ENCODE data around the gene SOX6. TPM values are rescaled to one million over a fixed set of nuclear protein-coding genes. Genes with fewer than 3 reads are reported as not detected.
"Not testable (repeated sequence)": the region's sequence is repeated elsewhere in the genome, so short reads cannot be mapped to it uniquely, and the experiment has no call there.

The SOX6 gene
- 10 to 100 TPM; 19.5 to 22.4 (median 20.9) TPM for polyA plus RNA-seq (ENCODE audit: insufficient read length in 3 of 3)

DNA sequence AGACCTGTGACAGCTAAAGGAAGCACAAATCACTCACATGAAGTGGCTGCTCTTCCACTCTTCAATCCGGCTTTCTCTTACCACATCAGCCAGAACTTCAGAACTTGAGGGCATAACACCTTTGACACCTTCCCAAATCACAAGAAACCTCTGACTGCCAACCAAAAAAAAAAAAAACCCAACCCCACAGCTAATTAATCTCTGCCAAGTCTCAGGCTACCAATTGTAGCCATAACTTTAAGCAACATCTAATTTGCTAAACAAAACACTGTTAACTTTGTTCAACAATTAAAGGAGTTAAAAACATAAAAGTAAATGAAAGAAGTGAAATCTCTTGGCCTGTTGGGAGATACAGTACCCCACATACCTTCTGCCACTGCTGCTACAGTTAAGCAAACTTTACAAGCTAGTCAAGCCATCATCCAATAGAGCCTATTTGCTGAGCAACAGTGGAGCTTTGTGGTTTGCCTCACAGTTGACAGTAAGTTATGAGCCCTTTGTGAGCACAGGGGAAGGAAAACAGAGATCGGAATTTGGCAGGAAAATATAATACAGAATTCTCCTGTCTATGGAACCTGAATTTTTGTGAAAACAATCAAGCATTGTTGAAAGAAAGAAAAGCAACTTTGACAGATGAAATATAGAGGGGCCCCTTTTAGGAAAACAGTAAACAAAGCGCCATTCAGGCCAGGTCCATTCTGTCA, at the start of gene SOX6:
Gene SOX6, minus strand, starts transcription at position 490 of the 704 bp plus-strand sequence. CDS start 15,298 bp downstream, outside the sequence.
- DNase-seq (ENCODE audit: low read depth in 3 of 3, low spot score in 2 of 3) = no peak

- DNase-seq (ENCODE audit: low read depth in 3 of 3, low spot score in 2 of 3) = no peak
Observed at GRCh38 chr11:16404781-16405285, 48.5 kb upstream of the SOX6 start.

DNA sequence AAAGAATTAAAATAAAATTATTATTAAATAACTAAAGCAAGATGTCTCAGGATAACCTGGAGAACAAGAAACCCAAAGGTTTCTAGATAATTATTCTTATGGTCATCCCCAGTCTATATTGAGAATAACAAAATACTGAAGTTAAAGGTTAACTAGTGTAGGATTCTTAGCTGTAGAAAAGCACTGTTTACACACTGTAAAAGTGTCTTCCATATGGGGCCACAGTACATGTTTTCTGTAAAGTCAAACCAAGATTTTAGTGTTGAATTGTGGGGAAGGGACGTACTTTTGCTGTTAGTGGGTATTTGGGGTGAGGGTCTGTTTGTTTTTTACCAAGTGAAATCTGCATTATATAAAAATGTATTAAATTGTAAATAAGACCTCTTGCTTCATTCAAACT, 47.5 kb upstream of the SOX6 start:
- no peak for DNase-seq (ENCODE audit: low read depth in 3 of 3, low spot score in 2 of 3)

DNA sequence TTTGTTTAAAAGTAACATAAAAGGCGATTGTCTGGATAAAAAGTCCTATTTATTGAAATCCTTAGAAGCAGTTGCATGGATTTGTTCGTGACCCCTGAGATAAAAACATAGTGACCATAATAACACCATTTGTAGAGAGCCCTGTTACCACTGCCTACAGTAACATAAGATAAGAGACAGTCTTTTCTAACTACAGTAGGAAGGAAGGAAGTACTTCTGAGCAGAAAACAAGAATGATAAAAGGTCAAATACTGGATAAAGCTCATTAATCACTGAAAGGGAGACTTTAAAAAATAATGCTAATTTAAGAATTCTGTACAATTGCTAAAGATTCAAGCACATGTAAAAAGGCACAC, 47.1 kb upstream of the SOX6 start:
- no peak for DNase-seq (ENCODE audit: low read depth in 3 of 3, low spot score in 2 of 3)

DNA sequence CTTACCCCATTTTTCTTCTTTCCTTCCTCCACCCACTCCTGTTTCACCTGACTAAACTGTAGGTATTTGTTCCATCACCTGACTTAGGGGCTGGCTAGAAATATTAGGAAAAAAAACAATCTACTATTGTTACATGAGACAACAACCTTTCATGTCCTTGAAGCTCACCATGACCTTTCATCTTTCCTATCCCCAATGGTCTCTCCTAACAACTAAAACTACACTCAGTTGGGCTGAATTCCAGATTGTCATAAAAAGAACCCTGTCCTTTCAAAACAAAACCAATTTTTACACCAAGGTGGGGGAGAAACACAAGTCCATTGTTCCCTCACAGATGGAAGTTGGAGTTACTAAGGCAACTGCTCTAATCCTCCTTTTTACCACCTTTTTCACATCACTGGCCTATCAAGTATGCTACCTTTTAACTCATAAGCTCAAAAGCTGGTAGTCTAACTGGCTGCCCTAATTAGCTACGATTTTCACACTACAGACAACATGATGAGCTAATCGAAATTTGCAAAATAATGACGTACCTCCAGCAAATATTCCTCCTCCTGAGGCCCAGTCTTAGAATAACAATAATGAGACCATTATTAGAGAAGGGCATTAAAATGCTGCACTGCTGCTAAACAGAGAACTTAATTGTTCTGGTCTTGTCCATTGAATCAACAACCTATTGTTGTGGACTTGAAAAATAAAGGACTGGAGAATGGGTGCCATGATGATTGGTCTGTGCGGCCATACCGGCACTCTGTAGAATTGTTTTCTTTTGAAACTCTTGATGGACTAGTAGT, 46.5 kb upstream of the SOX6 start:
- DNase-seq (ENCODE audit: low read depth in 3 of 3, low spot score in 2 of 3) = no peak

DNA sequence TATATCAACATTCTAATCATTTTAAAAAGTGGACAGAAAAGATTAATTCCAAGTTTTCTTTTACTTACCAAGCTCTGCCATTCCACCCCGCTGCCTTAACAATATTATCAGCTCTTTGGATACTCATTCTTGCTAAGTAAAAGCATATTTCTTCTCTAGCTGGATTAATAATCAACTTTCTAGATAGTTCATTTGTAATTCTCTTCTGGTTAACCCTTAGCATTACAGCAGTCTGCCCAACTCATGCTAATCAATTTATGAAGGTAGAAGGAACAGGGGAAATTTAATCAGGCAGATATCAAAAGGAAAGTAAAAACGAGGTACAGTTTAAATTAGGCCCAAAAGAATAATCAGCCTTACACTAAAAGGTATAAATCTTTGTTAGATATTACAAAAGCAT, 41.0 kb upstream of the SOX6 start:
- DNase-seq (ENCODE audit: low read depth in 3 of 3, low spot score in 2 of 3) = no peak

DNA sequence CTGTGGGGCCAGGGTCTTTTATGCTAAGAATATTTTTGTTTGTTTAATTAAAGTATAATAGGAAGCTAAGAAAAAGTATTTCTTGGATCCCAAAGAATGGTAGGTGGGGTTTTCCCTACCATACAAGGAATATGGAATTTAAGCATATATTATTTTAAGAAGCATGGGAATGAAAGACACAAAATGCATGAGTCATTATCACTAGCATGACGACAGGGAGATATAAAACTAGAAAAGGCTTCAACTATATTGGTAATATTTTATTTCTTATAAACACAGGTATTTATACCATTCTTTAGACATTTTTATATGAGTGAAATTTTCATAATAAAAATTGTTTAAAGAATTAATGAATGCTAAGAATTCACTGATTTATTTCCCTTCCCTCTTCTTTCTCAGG, 39.3 kb upstream of the SOX6 start:
- DNase-seq (ENCODE audit: low read depth in 3 of 3, low spot score in 2 of 3) = no peak

- DNase-seq (ENCODE audit: low read depth in 3 of 3, low spot score in 2 of 3) = no peak
Observed at GRCh38 chr11:16394947-16395346, 38.6 kb upstream of the SOX6 start.

DNA sequence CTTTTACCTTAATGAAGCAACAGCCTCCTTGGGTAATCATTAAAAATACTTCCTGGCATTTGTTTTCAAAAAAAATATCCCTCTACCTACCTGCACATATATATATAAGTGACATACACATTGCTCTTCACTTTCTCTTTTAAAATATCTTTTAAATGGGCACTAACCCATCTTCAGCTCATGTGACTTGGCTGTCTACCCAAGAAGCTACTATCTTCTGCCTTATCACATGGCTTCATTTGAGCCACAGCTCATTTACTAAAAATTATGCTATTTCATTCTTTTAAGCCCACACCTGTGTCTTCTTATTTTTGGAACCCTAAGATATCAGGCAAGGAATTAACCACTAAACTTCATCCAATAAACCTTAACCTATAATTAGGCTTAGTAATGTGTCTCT, 37.0 kb upstream of the SOX6 start:
- no peak for DNase-seq (ENCODE audit: low read depth in 3 of 3, low spot score in 2 of 3)

GRCh38 chr11:16392616-16393015, 36.3 kb upstream of the SOX6 start:
- no peak for DNase-seq (ENCODE audit: low read depth in 3 of 3, low spot score in 2 of 3)

DNA sequence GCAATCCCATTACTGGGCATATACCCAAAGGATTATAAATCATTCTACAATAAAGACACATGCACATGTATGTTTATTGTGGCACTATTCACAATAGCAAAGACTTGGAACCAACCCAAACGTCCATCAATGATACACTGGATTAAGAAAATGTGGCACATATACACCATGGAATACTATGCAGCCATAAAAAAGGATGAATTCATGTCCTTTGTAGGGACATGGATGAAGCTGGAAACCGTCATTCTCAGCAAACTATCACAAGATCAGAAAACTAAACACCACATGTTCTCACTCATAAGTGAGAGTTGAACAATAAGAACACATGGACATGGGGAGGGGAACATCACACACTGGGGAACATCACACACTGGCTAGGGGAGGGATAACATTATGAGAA, 34.5 kb upstream of the SOX6 start:
- not testable (repeated sequence) for DNase-seq (ENCODE audit: low read depth in 3 of 3, low spot score in 2 of 3)

DNA sequence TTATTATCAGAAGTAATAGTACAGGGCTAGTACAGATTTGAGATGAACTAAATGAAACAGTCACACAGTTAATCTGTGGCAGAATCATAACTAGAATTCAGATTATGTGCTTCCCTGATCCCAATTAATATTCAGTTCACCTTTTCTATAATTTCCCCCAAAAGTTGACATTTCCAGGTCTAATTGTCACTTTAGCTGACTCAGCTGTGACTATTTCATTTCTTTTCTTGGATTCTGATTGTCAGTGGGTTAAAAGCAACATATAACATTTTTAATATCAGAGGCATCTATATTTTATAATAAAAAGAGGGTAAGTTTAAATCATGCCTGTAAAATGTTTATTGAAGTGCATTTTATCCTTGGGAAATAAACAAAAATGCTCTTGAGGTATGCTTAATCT, 28.8 kb upstream of the SOX6 start:
- DNase-seq (ENCODE audit: low read depth in 3 of 3, low spot score in 2 of 3) = no peak

DNA sequence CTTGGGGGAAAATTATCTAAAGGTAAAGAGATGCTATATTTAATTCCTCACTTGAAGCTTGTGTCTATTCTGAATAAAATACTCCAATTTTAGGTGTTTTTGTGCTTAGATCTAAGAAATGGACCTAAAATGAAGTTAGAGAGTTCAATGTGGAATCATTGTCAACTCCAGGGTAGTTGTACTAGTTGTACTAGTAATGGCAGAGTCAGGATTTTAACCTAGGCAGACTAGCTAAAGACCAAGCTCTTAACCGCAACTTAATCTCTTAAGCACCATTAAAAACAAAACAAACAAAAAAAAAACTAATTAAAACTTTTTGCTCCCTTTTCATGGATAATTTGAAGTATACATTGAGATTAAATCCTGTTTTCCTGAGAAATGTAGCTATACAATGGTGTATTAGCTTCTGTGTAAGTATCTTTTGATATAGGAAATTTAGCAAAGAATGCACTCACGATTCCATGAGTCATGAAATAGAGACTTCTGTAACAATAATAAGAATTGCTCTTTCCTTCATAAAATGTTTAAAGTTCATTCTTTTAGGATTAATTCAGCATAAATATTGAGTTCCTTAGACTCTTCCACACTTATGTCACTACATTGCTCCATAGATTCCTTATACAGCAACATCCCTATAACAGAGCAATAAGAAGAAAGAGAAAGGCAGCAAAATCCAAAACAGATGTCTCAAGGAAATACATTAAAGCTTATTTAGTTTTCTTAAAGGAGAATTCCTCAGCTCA, 26.5 kb upstream of the SOX6 start:
- DNase-seq (ENCODE audit: low read depth in 3 of 3, low spot score in 2 of 3) = no peak

- no peak for DNase-seq (ENCODE audit: low read depth in 3 of 3, low spot score in 2 of 3)
Observed at GRCh38 chr11:16382186-16382585, 25.8 kb upstream of the SOX6 start.

GRCh38 chr11:16380941-16381568, 24.7 kb upstream of the SOX6 start:
- no peak for DNase-seq (ENCODE audit: low read depth in 3 of 3, low spot score in 2 of 3)

DNA sequence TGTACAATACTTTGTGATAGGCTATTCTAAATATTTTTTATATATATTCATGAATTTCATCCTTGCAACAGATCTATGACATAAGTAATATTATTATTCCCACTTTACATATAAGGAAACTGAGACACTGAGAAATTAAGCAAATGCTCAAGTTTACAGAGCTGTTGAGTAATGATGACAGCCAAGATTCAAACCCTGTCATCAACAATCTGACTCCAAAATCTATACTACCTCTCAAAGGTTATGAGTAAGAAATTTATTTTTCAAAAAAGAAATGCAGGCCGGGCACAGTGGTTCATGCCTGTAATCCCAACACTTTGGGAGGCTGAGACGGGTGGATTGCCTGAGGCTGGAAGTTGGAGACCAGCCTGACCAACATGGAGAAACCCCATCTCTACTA, 22.6 kb upstream of the SOX6 start:
- no peak for DNase-seq (ENCODE audit: low read depth in 3 of 3, low spot score in 2 of 3)

DNA sequence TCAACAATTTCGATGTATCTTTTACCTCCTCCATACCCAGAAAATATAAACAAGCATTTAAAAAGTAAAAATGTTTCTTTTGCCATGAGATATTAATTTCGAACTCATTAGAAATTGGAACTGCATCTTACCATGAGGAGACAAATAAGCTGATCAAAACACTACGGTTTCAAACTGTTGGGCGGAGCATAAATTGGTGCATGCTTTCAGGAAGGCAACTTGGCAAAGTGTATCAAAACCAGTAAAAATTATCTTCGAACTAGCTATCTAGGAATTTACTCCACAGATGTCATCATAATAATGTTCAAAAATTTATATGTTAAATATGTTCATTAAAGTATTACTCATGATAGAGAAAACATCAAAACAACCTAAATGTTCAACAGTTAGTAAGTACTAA, 21.4 kb upstream of the SOX6 start:
- DNase-seq (ENCODE audit: low read depth in 3 of 3, low spot score in 2 of 3) = no peak

DNA sequence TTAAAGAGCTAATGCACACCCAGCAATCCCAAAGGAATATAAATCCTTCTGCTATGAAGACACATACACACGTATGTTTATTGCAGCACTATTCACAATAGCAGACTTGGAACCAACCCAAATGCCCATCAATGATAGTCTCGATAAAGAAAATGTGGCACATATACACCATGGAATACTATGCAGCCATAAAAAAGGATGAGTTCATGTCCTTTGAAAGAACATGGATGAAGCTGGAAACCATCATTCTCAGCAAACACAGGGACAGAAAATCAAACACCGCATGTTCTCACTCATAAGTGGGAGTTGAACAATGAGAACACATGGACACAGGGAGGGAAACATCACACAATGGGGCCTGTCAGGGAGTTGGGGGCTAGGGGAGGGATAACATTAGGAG, 19.3 kb upstream of the SOX6 start:
- DNase-seq (ENCODE audit: low read depth in 3 of 3, low spot score in 2 of 3) = not testable (repeated sequence)

DNA sequence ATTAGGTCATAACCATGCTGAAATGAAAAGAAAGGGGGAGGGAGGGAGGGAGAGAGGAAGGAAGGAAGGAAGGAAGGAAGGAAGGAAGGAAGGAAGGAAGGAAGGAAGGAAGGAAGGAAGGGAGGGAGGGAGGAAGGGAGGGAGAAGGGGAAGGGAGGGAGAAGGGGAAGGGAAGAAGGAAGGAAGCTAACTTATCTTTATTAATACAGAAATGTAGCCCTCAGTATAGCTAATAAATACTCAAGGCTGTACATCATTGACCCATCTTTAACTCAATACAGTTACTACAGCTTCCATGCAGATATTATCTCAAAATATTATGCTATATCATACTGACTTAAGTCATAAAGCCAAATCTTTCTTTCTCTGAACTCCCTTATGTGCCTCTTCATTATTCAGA, 17.4 kb upstream of the SOX6 start:
- no peak for DNase-seq (ENCODE audit: low read depth in 3 of 3, low spot score in 2 of 3)

- DNase-seq (ENCODE audit: low read depth in 3 of 3, low spot score in 2 of 3) = no peak
Observed at GRCh38 chr11:16372355-16372754, 16.0 kb upstream of the SOX6 start.

DNA sequence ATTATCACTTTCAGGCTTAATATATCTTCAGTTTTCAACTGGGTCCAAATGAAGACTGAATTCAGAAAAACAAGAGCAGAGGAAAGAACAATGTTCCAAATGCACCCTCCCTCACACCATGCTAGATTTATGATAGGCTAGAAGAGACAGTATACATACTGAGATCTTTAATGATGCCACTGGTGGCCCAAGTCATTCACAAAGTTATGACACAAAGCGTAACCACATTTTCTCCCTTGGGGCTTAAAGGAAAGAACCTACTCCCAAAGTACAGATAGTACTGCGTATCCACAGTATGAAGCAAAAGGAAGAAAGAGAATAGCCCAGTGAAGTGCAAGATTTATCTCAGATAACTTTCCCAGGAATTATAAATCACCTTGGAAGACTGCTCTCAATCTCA, 10.9 kb upstream of the SOX6 start:
- DNase-seq (ENCODE audit: low read depth in 3 of 3, low spot score in 2 of 3) = no peak
